Right cardiac atrium (tissue), 5 donors: ENCODE data around the gene HS6ST3. TPM values are rescaled to one million over a fixed set of nuclear protein-coding genes. Genes with fewer than 3 reads are reported as not detected.

Source experiments
- ATAC-seq, 2 donors: fragments of 200-7000 bp; cut with Tn5 transposase; one replicate each; pipeline versions ENCODE4 v1.8.0 to v1.9.1; 2020; ENCODE audit warnings: moderate library complexity in 2 of 2, mild to moderate bottlenecking in 1 of 2
- DNase-seq, 3 donors: peaks; one replicate each; pipeline ENCODE4 v3.0.0-alpha.2; 2020
- H3K27ac ChIP-seq: one replicate; pipeline ENCODE4 v1.5.1; 2013; ENCODE audit warnings: mild to moderate bottlenecking, low read length, control low read depth, moderate library complexity
- H3K27me3 ChIP-seq: one replicate; pipeline ENCODE4 v1.6.1; 2013; ENCODE audit not compliant: control insufficient read depth, insufficient read depth
- H3K4me1 ChIP-seq: one replicate; pipeline ENCODE4 v1.6.1; 2013; ENCODE audit warnings: low read length; ENCODE audit not compliant: control insufficient read depth, insufficient read depth
- H3K4me3 ChIP-seq: one replicate; pipeline ENCODE4 v1.5.1; 2013; ENCODE audit warnings: low read length, control low read depth
- H3K9me3 ChIP-seq: one replicate; pipeline ENCODE4 v1.6.1; 2013; ENCODE audit warnings: low read length; ENCODE audit not compliant: control insufficient read depth
- WGBS: extraction: QIAGEN DNeasy Blood & Tissue Kit; methylation state at CpG from one replicate; pipeline ENCODE4 v1.1.7; 2013; 5-methylcytosine and 5-hydroxymethylcytosine counted together
- intact Hi-C, 4 donors: fragments of 100-400 bp; cut with DNase I; formaldehyde crosslinking; loops; one replicate each; pipeline versions ENCODE4 v1.11.0 to v1.14.0; 2022 to 2023
- polyA plus RNA-seq: library from polyadenylated mRNA; stranded (reverse); fragments of 200-250 nt; gene quantifications from one replicate; pipeline ENCODE4 v1.2.3, GENCODE V29; 2013
- total RNA-seq, 4 donors: library from RNA; stranded (reverse); fragmentation: NEBNext Ultra II Directional; extraction: Animal tissue kit (Norgen Biotek cat#: 25700); gene quantifications; one replicate each; pipeline ENCODE4 v1.2.1, GENCODE V29; 2021
- donor health status: healthy with polysubstance abuse.
- donor health status: DM: no; HTN: yes; CAD: no.
- donor health status: DM: no; HTN: no; CAD: no.
- donor health status: DM: no; HTN: yes; CAD: no; lungs with severe emphysema.
- donor health status: DM: yes; HTN: yes; CAD: no.

Gene HS6ST3
- total and polyA plus RNA-seq, 5 donors, result 0.64 to 1.3 (median 0.79) TPM

- WGBS, result 78% methylated on average over 1 of the region's 1 CpG
- Histone ChIP-seq H3K4me3 (no peak overlapping the region), H3K27me3 (no peaks in the 10 kb centered on the region), H3K27ac (no peak overlapping the region), H3K9me3 (no peaks in the 10 kb centered on the region), H3K4me1 (no peaks in the 10 kb centered on the region)
- intact Hi-C loops, result no loop called here
- DNase-seq, result no peak
- ATAC-seq, result no peak
Observed at GRCh38 chr13:96836733-96837132, 746.8 kb downstream of the HS6ST3 start.

DNA sequence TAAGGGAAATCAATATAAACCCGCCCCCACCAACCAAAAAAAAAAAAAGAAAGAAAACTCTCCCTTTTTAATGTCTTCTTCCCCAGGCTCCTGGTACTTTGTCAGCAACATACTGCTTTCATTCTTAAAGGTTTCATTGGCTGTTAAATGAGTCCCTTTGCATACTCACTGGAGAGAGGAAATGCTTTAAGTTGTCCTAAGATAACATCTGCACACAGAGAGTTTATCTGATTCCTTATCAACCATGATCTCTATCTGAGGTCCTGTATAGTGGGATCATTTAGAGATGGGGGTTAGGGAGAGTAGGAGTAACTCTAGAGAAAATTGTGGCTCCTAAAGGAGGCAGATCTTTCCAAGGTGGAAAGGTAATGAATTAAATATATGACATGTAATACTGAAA lies 747.9 kb downstream of the HS6ST3 start:
- Histone ChIP-seq H3K4me1 (no peaks in the 10 kb centered on the region), H3K9me3 (no peaks in the 10 kb centered on the region), H3K27ac (no peak overlapping the region), H3K27me3 (no peaks in the 10 kb centered on the region), H3K4me3 (no peak overlapping the region)
- 74% methylated on average over 1 of the region's 1 CpG for WGBS
- ATAC-seq (no peak), DNase-seq (no peak)
- intact Hi-C loops, result no loop called here

DNA sequence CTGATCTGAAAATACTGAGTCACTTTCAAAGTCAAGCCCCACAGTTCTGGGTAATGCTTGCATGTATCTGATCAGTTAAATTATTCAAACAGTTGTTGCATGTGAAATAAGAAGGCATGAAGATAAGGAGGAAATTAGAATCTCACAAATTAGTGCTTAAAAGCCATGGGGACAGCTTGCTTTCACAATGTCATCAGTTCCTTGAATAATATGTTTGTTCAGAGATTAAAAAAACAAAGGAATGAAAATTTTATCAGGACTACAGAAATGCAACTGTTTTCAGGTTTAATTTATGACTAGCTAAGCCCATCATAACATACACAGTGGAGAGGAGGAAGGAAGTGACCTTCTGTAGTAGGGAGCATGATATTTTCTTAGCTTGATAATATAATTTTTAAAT lies 754.3 kb downstream of the HS6ST3 start:
- no peak overlapping the region for H3K27ac ChIP-seq
- no peak for DNase-seq
- no peaks in the 10 kb centered on the region for H3K27me3 ChIP-seq
- no peak for ATAC-seq
- H3K4me1 ChIP-seq, result no peaks in the 10 kb centered on the region
- no peaks in the 10 kb centered on the region for H3K9me3 ChIP-seq
- no peak overlapping the region for H3K4me3 ChIP-seq
- intact Hi-C loops, result no loop called here

GRCh38 chr13:96844616-96845015 lies 754.7 kb downstream of the HS6ST3 start:
- Histone ChIP-seq H3K4me3 (no peak overlapping the region), H3K27ac (no peak overlapping the region), H3K4me1 (no peaks in the 10 kb centered on the region), H3K9me3 (no peaks in the 10 kb centered on the region), H3K27me3 (no peaks in the 10 kb centered on the region)
- DNase-seq, result no peak
- no peak for ATAC-seq
- intact Hi-C loops, result no loop called here
- WGBS, result 76% methylated on average over 1 of the region's 1 CpG

DNA sequence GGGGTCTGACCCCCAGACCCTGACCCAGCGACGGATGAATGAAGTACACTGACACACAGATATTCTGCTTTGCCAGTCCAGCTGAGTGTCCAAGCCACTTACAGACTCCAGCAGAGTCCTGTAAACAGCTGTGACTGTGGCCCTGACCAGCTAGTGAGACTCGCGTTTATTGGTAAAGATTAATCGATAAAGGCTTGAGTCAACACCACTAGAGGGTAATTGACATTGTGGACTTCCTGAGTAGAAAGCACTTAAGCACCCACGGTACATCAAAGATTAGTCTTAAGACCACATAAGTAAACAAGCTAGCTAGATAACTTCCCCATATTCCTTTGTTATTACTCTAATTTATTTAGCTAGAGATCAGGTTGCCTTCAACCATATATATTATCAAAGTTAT lies 758.4 kb downstream of the HS6ST3 start:
- DNase-seq, result no peak
- no peaks in the 10 kb centered on the region for H3K9me3 ChIP-seq
- no peak overlapping the region for H3K4me3 ChIP-seq
- no peak overlapping the region for H3K27ac ChIP-seq
- ATAC-seq, result no peak
- H3K4me1 ChIP-seq, result no peaks in the 10 kb centered on the region
- whole genome bisulfite sequencing, result 76% methylated on average over 6 of the region's 6 CpGs
- intact Hi-C loops, result no loop called here
- H3K27me3 ChIP-seq, result no peaks in the 10 kb centered on the region

DNA sequence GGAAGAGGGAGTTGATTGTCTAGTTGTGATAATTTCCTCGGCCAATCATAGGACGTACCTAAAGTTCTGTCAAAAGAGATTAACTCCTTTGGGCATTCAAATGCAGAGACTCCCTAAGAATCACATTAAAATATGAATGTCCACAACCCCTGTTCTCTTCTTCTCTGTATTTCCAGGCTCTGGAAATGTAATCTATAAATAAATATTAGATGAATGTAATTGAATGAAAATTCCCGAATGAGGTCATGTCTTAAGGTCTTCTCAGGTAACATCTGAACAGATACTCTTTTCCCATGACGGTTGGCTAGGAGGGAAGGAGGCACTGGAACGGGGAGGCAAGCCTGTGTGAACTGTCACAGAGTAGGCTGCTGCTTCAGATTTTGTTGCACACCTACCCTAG lies 759.2 kb downstream of the HS6ST3 start:
- Histone ChIP-seq H3K27me3 (no peaks in the 10 kb centered on the region), H3K4me1 (no peaks in the 10 kb centered on the region), H3K27ac (no peak overlapping the region), H3K4me3 (no peak overlapping the region), H3K9me3 (no peaks in the 10 kb centered on the region)
- intact Hi-C loops, result no loop called here
- whole genome bisulfite sequencing, result 78% methylated on average over 5 of the region's 5 CpGs
- no peak for DNase-seq
- ATAC-seq, result no peak

- Histone ChIP-seq H3K9me3 (no peaks in the 10 kb centered on the region), H3K4me1 (no peaks in the 10 kb centered on the region), H3K27ac (no peak overlapping the region), H3K4me3 (no peak overlapping the region), H3K27me3 (no peaks in the 10 kb centered on the region)
- intact Hi-C loops, result no loop called here
- no peak for ATAC-seq
- 79% methylated on average over 10 of the region's 10 CpGs for WGBS
- DNase-seq, result no peak
Observed at GRCh38 chr13:96850538-96851145, 760.7 kb downstream of the HS6ST3 start.

- Histone ChIP-seq H3K4me3 (no peak overlapping the region), H3K27ac (no peak overlapping the region), H3K27me3 (no peaks in the 10 kb centered on the region), H3K4me1 (no peaks in the 10 kb centered on the region), H3K9me3 (no peaks in the 10 kb centered on the region)
- no peak for ATAC-seq
- no peak for DNase-seq
- intact Hi-C loops, result no loop called here
- WGBS, result 50% methylated on average over 9 of the region's 9 CpGs
Observed at GRCh38 chr13:96851856-96852445, 762.0 kb downstream of the HS6ST3 start.

DNA sequence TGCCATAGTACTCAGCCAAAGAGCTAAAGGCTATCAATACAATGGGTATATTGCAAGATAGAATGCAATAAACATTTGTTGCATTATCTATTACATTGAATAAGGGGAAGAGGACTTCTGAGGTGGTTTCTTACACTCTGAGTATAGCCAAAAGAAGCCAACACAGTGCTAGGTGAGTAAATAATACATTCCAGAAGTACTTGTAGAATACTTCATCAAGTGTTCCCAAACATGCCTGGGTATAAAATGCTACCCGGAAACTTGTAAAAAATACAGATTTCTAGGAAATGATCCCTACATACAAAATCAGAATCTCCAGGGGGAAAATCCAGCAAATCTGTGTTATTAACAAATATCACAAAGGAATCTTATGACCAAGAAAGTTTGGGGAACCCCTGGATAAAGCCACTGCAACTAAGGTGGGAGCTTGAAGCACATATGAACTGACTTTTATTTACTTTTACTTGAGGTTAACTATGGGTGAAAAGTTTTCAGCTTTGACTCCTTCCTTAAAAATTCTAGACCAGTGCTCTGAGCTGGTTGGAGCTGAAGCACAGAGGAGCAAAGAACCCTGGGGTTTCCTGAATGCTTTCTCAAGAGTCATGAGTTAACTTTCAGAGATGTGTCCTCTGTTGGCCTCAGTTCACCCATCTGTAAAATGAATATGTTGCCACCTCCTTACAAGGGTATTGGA lies 768.4 kb downstream of the HS6ST3 start:
- Histone ChIP-seq H3K4me3 (no peak overlapping the region), H3K9me3 (no peaks in the 10 kb centered on the region), H3K27ac (no peak overlapping the region), H3K27me3 (no peaks in the 10 kb centered on the region), H3K4me1 (no peaks in the 10 kb centered on the region)
- intact Hi-C loops, result no loop called here
- WGBS, result 94% methylated on average over 1 of the region's 1 CpG
- DNase-seq (no peak), ATAC-seq (no peak)

DNA sequence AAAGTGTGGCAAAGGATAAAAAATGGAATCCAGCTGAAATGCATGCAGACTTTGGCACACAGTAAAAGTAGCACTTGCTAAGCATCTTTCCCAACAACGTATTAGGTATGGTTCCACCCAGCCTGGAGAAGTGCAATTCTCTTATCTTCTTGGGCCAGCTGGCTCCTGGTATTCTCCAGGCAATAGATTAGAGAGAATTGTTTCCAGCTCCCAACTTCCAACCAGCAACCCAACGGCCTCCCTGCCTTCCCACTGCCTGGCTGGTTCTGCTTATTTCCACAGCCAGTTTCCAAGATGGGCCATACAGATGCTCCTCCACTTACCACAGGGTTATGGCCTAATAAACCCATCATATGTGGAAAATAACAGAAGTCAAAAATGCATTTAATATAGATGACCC lies 771.0 kb downstream of the HS6ST3 start:
- Histone ChIP-seq H3K9me3 (no peaks in the 10 kb centered on the region), H3K27me3 (no peaks in the 10 kb centered on the region), H3K4me3 (no peak overlapping the region), H3K27ac (no peak overlapping the region), H3K4me1 (no peaks in the 10 kb centered on the region)
- intact Hi-C loops, result no loop called here
- no peak for DNase-seq
- WGBS, result 26% methylated on average over 2 of the region's 2 CpGs
- ATAC-seq, result no peak

DNA sequence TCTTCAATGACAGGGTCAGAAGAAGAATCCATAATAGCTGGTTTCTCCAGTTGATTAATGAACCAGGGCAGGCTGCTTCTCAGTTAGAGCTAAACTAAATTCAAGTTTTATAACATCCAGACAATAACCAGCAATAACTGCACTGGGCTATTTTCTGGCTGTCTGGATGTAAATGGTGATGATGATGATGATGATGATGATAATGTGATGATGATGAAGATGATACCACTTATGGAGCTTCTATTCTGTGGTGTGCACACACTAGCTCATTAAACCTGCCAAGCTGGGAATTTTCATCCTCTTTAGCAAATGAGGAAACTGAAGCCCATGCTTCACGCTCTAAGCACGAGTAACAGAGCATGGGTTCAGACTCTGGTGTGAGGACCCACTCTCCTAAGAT lies 772.2 kb downstream of the HS6ST3 start:
- WGBS, result 88% methylated on average over 2 of the region's 2 CpGs
- no peak for DNase-seq
- Histone ChIP-seq H3K27ac (no peak overlapping the region), H3K4me1 (no peaks in the 10 kb centered on the region), H3K9me3 (no peaks in the 10 kb centered on the region), H3K4me3 (no peak overlapping the region), H3K27me3 (no peaks in the 10 kb centered on the region)
- ATAC-seq, result no peak
- intact Hi-C loops, result no loop called here
